Trophoblast cell (in vitro differentiated cells and primary cell): ENCODE measurements around the gene FAM117A.

Experiments
- DNase-seq, 2 donors: peaks; one replicate each; pipeline ENCODE4 v3.0.0-alpha.2; 2016
- H2AFZ ChIP-seq: 2 replicates; pipeline ENCODE4 v1.6.1; 2013; ENCODE audit warnings: low read length, moderate library complexity, mild to moderate bottlenecking; ENCODE audit not compliant: insufficient read depth, poor library complexity
- H2AK5ac ChIP-seq: 2 replicates; pipeline ENCODE4 v1.6.1; 2013; ENCODE audit warnings: mild to moderate bottlenecking, low read length
- H2BK120ac ChIP-seq: 2 replicates; pipeline ENCODE4 v1.6.1; 2013; ENCODE audit warnings: low read length, mild to moderate bottlenecking, moderate library complexity; ENCODE audit not compliant: insufficient read depth, poor library complexity
- H2BK12ac ChIP-seq: 2 replicates; pipeline ENCODE4 v1.6.1; 2013; ENCODE audit warnings: mild to moderate bottlenecking, low read length, moderate library complexity
- H2BK5ac ChIP-seq: 2 replicates; pipeline ENCODE4 v1.6.1; 2013; ENCODE audit warnings: low read length, low read depth, moderate library complexity, mild to moderate bottlenecking; ENCODE audit not compliant: poor library complexity
- H3K14ac ChIP-seq: 2 replicates; pipeline ENCODE4 v1.6.1; 2013; ENCODE audit warnings: mild to moderate bottlenecking, low read length
- H3K18ac ChIP-seq: 2 replicates; pipeline ENCODE4 v1.6.1; 2013; ENCODE audit warnings: mild to moderate bottlenecking, low read length
- H3K23ac ChIP-seq: 2 replicates; pipeline ENCODE4 v1.6.1; 2013; ENCODE audit warnings: low read length
- H3K27ac ChIP-seq: 2 replicates; pipeline ENCODE4 v1.5.1; 2013; ENCODE audit warnings: low read depth, mild to moderate bottlenecking, inconsistent platforms, low read length, moderate library complexity
- H3K27me3 ChIP-seq: 2 replicates; pipeline ENCODE4 v1.6.1; 2013; ENCODE audit warnings: inconsistent platforms, mild to moderate bottlenecking, low read length, moderate library complexity; ENCODE audit not compliant: insufficient read depth
- H3K36me3 ChIP-seq, 2 experiments: 1 replicate in 1 of 2; 2 replicates in 1 of 2; pipeline ENCODE4 v1.6.1; 2013; ENCODE audit warnings: low read length in 2 of 2, mild to moderate bottlenecking in 2 of 2, moderate library complexity in 1 of 2; ENCODE audit not compliant: insufficient read depth in 2 of 2, control insufficient read depth in 1 of 2
- H3K4ac ChIP-seq: 2 replicates; pipeline ENCODE4 v1.6.1; 2013; ENCODE audit warnings: low read depth, mild to moderate bottlenecking, low read length, moderate library complexity
- H3K4me1 ChIP-seq, 2 experiments: 1 replicate in 1 of 2; 2 replicates in 1 of 2; pipeline ENCODE4 v1.6.1; 2013; ENCODE audit warnings: low read length in 2 of 2, mild to moderate bottlenecking in 2 of 2, moderate library complexity in 1 of 2; ENCODE audit not compliant: insufficient read depth in 2 of 2, control insufficient read depth in 1 of 2
- H3K4me2 ChIP-seq: 2 replicates; pipeline ENCODE4 v1.6.1; 2013; ENCODE audit warnings: inconsistent platforms, mild to moderate bottlenecking, low read length, moderate library complexity
- H3K4me3 ChIP-seq: 2 replicates; pipeline ENCODE4 v1.5.1; 2013; ENCODE audit warnings: mild to moderate bottlenecking, low read depth, low read length, inconsistent platforms
- H3K79me1 ChIP-seq: one replicate; pipeline ENCODE4 v1.6.1; 2013; ENCODE audit warnings: low read length
- H3K79me2 ChIP-seq: 2 replicates; pipeline ENCODE4 v1.6.1; 2013; ENCODE audit warnings: low read length, mild to moderate bottlenecking; ENCODE audit not compliant: control insufficient read depth, insufficient read depth, poor library complexity
- H3K9ac ChIP-seq: 2 replicates; pipeline ENCODE4 v1.6.1; 2013; ENCODE audit warnings: mild to moderate bottlenecking, low read length
- H3K9me3 ChIP-seq: 2 replicates; pipeline ENCODE4 v1.6.1; 2013; ENCODE audit warnings: low read depth, mild to moderate bottlenecking, control low read depth, inconsistent platforms, low read length; ENCODE audit not compliant: insufficient read depth
- H4K12ac ChIP-seq: 2 replicates; pipeline ENCODE4 v1.6.1; 2013; ENCODE audit warnings: low read depth, mild to moderate bottlenecking, low read length, moderate library complexity
- H4K8ac ChIP-seq: 2 replicates; pipeline ENCODE4 v1.6.1; 2013; ENCODE audit warnings: low read depth, mild to moderate bottlenecking, low read length, moderate library complexity
- H4K91ac ChIP-seq: one replicate; pipeline ENCODE4 v1.6.1; 2013; ENCODE audit warnings: low read depth, mild to moderate bottlenecking, low read length, moderate library complexity
- WGBS: extraction: QIAGEN DNeasy Blood & Tissue Kit; methylation state at CpG from one replicate; pipeline ENCODE4 v1.1.7; 2013; ENCODE audit warnings: missing lambda C conversion rate; ENCODE audit not compliant: insufficient read length, insufficient coverage; ENCODE audit errors: extremely low coverage; 5-methylcytosine and 5-hydroxymethylcytosine counted together

FAM117A gene

DNA sequence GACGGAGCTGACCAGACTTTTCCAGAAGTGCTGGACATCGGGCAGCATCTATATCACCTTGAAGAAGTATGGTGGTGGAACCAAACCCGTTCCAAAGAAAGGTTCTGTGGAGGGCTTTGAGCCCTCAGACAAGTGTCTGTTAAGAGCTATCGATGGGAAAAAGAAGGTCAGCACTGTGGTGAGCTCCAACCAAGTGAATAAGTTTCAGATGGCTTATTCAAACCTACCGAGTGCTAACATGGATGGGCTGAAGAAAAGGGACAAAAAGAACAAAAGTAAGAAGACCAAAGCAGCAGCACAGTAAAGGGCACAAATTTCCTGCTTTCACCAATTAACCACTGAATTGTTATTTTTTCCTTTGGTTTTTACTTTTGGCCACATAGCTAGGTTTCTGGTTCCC is 31.4 kb upstream of the FAM117A start:
- Histone ChIP-seq H3K18ac (no peak overlapping the region), H2BK12ac (no peak overlapping the region), H2AFZ (no peak overlapping the region), H3K4me1 (peaks cover 2 to 3% of the 10 kb centered on the region in 2 experiments), H2AK5ac (no peak overlapping the region), H3K79me1 (no peaks in the 10 kb centered on the region), H3K4me3 (no peak overlapping the region), H2BK5ac (no peak overlapping the region), H3K9me3 (no peaks in the 10 kb centered on the region), H3K36me3 (peaks cover 21 to 38% of the 10 kb centered on the region in 2 experiments), H4K91ac (no peak overlapping the region), H3K9ac (no peak overlapping the region), H3K23ac (no peak overlapping the region), H3K79me2 (no peaks in the 10 kb centered on the region), H2BK120ac (no peak overlapping the region), H3K4me2 (no peak overlapping the region), H3K27ac (no peak overlapping the region), H3K4ac (no peak overlapping the region), H4K12ac (no peak overlapping the region), H4K8ac (no peak overlapping the region), H3K14ac (no peak overlapping the region), H3K27me3 (no peaks in the 10 kb centered on the region)
- no CpG with 5 or more reads among the region's 5 CpGs for WGBS
- DNase-seq = no peak

DNA sequence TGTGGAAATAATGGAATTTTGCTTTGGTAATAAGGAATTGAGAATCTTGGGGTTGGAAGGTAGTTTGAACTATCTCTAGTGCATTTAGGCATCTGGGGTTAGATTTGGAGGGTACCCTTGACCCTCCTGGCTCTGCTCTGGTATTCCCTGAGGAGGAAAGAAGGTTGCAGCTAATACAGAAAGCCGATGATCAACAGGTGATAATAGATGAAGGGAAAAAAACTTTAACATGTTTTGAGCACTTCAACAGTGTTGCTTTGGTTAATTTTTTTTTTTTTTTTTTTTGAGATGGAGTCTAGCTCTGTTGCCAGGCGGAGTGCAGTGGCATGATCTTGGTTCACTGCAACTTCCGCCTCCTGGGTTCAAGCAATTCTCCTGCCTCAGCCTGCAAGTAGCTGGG is 29.4 kb upstream of the FAM117A start:
- Histone ChIP-seq H2AK5ac (no peak overlapping the region), H4K12ac (no peak overlapping the region), H2AFZ (no peak overlapping the region), H3K4me2 (no peak overlapping the region), H3K9ac (no peak overlapping the region), H3K14ac (no peak overlapping the region), H3K27me3 (no peaks in the 10 kb centered on the region), H3K9me3 (no peaks in the 10 kb centered on the region), H2BK12ac (no peak overlapping the region), H3K79me2 (peaks cover 8% of the 10 kb centered on the region), H2BK120ac (no peak overlapping the region), H3K4me3 (no peak overlapping the region), H4K8ac (no peak overlapping the region), H3K36me3 (peaks cover 14 to 25% of the 10 kb centered on the region in 2 experiments), H3K23ac (no peak overlapping the region), H2BK5ac (no peak overlapping the region), H3K79me1 (peaks cover 4% of the 10 kb centered on the region), H3K18ac (no peak overlapping the region), H3K4me1 (peaks cover 3 to 8% of the 10 kb centered on the region in 2 experiments), H3K27ac (no peak overlapping the region), H4K91ac (no peak overlapping the region), H3K4ac (no peak overlapping the region)
- no CpG with 5 or more reads among the region's 3 CpGs for WGBS
- no peak for DNase-seq

DNA sequence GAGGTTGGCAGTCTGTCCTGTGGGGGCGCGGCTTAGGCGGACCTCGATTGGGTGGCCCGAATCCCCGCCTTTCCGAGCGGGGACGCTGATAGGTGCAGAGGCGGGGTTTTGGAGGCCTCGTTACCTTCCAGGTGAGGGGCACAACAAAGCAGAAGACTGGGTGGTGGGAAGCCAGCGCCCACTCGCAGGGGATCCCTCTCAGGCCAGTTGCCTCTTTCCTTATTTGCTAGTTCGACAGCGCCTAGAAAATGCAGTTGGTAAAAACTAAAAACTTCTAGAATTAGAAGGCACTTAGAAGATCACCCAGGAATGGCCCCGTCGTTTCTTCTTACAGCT is 25.3 kb upstream of the FAM117A start:
- peak overlapping the region; percentile 94 for H3K4ac ChIP-seq
- peak overlapping the region; percentile 62 for H3K4me3 ChIP-seq
- no peak overlapping the region for H3K9ac ChIP-seq
- peaks cover 8% of the 10 kb centered on the region for H3K79me2 ChIP-seq
- H2BK120ac ChIP-seq = no peak overlapping the region
- H2AK5ac ChIP-seq = no peak overlapping the region
- no peak overlapping the region for H4K8ac ChIP-seq
- no peak overlapping the region for H3K18ac ChIP-seq
- H3K36me3 ChIP-seq = peaks cover 8 to 15% of the 10 kb centered on the region in 2 experiments
- H3K27me3 ChIP-seq = no peaks in the 10 kb centered on the region
- WGBS = no CpG with 5 or more reads among the region's 17 CpGs
- H3K4me1 ChIP-seq = peaks cover 9 to 11% of the 10 kb centered on the region in 2 experiments
- no peak overlapping the region for H3K23ac ChIP-seq
- no peaks in the 10 kb centered on the region for H3K9me3 ChIP-seq
- H3K4me2 ChIP-seq = peak overlapping the region; percentile 82
- no peak overlapping the region for H2BK12ac ChIP-seq
- H3K27ac ChIP-seq = no peak overlapping the region
- DNase-seq = no peak
- no peak overlapping the region for H2AFZ ChIP-seq
- peaks cover 9% of the 10 kb centered on the region for H3K79me1 ChIP-seq
- no peak overlapping the region for H2BK5ac ChIP-seq
- H4K91ac ChIP-seq = no peak overlapping the region
- H3K14ac ChIP-seq = no peak overlapping the region
- no peak overlapping the region for H4K12ac ChIP-seq

DNA sequence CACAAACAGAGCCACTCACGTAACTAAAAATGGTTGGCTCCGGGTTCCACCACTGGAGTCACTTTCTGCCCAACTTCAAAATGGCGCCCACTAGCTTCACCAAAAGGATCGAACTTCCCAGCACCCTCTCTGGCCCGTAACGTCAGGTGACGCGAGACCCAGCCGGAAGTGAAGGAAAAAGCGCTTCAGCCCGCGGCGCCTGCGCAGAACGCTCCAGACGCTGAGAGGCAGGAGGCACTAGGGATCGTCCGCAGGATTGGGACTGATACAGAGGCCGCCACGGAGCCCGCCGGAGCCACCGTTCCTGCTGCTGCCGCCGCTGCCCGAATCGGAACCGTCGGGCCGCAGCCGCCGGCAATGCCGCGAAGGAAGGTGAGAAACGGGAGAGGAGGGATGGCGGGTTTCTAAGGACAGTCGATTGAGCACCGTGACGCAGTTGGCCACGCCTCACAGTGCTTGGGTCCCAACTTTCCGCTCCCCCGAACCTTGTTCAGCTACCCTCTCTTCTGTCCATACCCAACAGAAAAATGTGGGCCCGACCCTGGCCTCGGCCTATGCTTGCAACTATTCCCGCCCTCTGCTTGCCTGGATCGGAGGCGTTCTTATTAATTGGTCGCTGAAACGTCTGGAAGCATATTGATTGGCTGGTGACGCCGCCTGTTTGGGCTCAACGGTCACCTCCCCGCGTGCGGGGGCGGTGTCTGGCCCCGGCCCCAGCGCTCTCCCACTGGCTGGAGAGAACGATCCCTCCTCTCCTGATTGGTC is 24.7 kb upstream of the FAM117A start, which contains the start of gene KAT7:
Gene KAT7 (plus strand): TSS at position 204 of the 765 bp plus-strand sequence. CDS start 154 bp downstream, at position 358.
- H3K4me1 ChIP-seq = peaks cover 9 to 11% of the 10 kb centered on the region in 2 experiments
- no peaks in the 10 kb centered on the region for H3K27me3 ChIP-seq
- H4K91ac ChIP-seq = peak within 1 kb of the TSS; percentile 96
- H2BK120ac ChIP-seq = peak within 1 kb of the TSS; percentile 80
- peak; percentile 99 to 100 for DNase-seq
- peak within 1 kb of the TSS; percentile 82 for H2AK5ac ChIP-seq
- peak within 1 kb of the TSS; percentile 97 for H2AFZ ChIP-seq
- H4K8ac ChIP-seq = peak within 1 kb of the TSS; percentile 96
- H3K4me3 ChIP-seq = peak within 1 kb of the TSS; percentile 94
- H3K9me3 ChIP-seq = no peaks in the 10 kb centered on the region
- H3K14ac ChIP-seq = peak within 1 kb of the TSS; percentile 94
- H3K9ac ChIP-seq = peak within 1 kb of the TSS; percentile 100
- H2BK5ac ChIP-seq = peak within 1 kb of the TSS; percentile 89
- peaks cover 9% of the 10 kb centered on the region for H3K79me1 ChIP-seq
- peak within 1 kb of the TSS; percentile 94 for H3K4ac ChIP-seq
- H3K36me3 ChIP-seq = peaks cover 7 to 14% of the 10 kb centered on the region in 2 experiments
- peaks cover 8% of the 10 kb centered on the region for H3K79me2 ChIP-seq
- H4K12ac ChIP-seq = peak within 1 kb of the TSS; percentile 96
- H3K27ac ChIP-seq = peak within 1 kb of the TSS; percentile 87
- H3K18ac ChIP-seq = peak within 1 kb of the TSS; percentile 98
- no CpG with 5 or more reads among the region's 59 CpGs for WGBS
- no peak within 1 kb of the TSS for H3K23ac ChIP-seq
- peak within 1 kb of the TSS; percentile 82 for H3K4me2 ChIP-seq
- H2BK12ac ChIP-seq = peak within 1 kb of the TSS; percentile 8
